ENCODE results near the gene GFI1.

- TF ChIP-seq YY1 (IDR thresholded peaks at IDR 0.05; ENCODE audit: insufficient read depth, insufficient read length) (no peak), SUZ12 (IDR thresholded peaks at IDR 0.05; ENCODE audit: extremely low read depth, insufficient read depth, insufficient read length) (no peak), ZNF274 (IDR thresholded peaks at IDR 0.05; ENCODE audit: low read depth, low read length) (no peak)
Measured at GRCh38 chr1:92503926-92504285, 17.2 kb upstream of the GFI1 start.
